ENCODE results near the gene IQSEC1. TPM values are rescaled to one million over a fixed set of nuclear protein-coding genes. Genes with fewer than 3 reads are reported as not detected.

Gene IQSEC1
- total RNA-seq, 2 donors from 2014 or later = 22.7 to 24.5 TPM

GRCh38 chr3:12931273-12931905 lies 141.8 kb downstream of the IQSEC1 start:
- WGBS, 2 experiments (ENCODE audit: insufficient coverage in 1 of 2, insufficient read length in 1 of 2) = 93 to 94% methylated on average over 14 of the region's 14 CpGs
- H3K27ac Mint-ChIP-seq = peak overlapping the region; percentile 69
- H3K4me1 Mint-ChIP-seq = no peaks in the 10 kb centered on the region
- no peaks in the 10 kb centered on the region for H3K27me3 Mint-ChIP-seq (ENCODE audit: insufficient read depth)
- peaks cover 6% of the 10 kb centered on the region for H3K36me3 ChIP-seq (ENCODE audit: control insufficient read depth, insufficient read depth, low read length)
- H3K27ac ChIP-seq (ENCODE audit: low read depth, low read length) = no peak overlapping the region
- no peak overlapping the region for H3K9ac ChIP-seq (ENCODE audit: extremely low read depth, low read length, poor library complexity, severe bottlenecking)
- no peaks in the 10 kb centered on the region for H3K9me3 ChIP-seq (ENCODE audit: control insufficient read depth, low read length)
- H3K4me1 ChIP-seq (ENCODE audit: control insufficient read depth, insufficient read depth, low read length) = no peaks in the 10 kb centered on the region
- DNase-seq = no peak
- no peaks in the 10 kb centered on the region for H3K27me3 ChIP-seq (ENCODE audit: control insufficient read depth, insufficient read depth, low read length, poor library complexity, severe bottlenecking)
- TF ChIP-seq, protein P1, sequence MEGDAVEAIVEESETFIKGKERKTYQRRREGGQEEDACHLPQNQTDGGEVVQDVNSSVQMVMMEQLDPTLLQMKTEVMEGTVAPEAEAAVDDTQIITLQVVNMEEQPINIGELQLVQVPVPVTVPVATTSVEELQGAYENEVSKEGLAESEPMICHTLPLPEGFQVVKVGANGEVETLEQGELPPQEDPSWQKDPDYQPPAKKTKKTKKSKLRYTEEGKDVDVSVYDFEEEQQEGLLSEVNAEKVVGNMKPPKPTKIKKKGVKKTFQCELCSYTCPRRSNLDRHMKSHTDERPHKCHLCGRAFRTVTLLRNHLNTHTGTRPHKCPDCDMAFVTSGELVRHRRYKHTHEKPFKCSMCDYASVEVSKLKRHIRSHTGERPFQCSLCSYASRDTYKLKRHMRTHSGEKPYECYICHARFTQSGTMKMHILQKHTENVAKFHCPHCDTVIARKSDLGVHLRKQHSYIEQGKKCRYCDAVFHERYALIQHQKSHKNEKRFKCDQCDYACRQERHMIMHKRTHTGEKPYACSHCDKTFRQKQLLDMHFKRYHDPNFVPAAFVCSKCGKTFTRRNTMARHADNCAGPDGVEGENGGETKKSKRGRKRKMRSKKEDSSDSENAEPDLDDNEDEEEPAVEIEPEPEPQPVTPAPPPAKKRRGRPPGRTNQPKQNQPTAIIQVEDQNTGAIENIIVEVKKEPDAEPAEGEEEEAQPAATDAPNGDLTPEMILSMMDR (conservative IDR thresholded peaks at IDR 0.05) = peak; percentile 21
- H3K4me3 ChIP-seq (ENCODE audit: low read length) = no peak overlapping the region
- H3K9me3 Mint-ChIP-seq = no peaks in the 10 kb centered on the region
- H3K4me3 Mint-ChIP-seq = no peak overlapping the region
- H3K36me3 Mint-ChIP-seq (ENCODE audit: low read depth) = no peaks in the 10 kb centered on the region

GRCh38 chr3:12929801-12930200 lies 143.4 kb downstream of the IQSEC1 start:
- H3K36me3 ChIP-seq (ENCODE audit: control insufficient read depth, insufficient read depth, low read length) = peaks cover 8% of the 10 kb centered on the region
- Mint-ChIP-seq H3K4me3 (no peak overlapping the region), H3K9me3 (no peaks in the 10 kb centered on the region), H3K4me1 (no peaks in the 10 kb centered on the region), H3K27me3 (ENCODE audit: insufficient read depth) (no peaks in the 10 kb centered on the region), H3K36me3 (ENCODE audit: low read depth) (peaks cover 2% of the 10 kb centered on the region), H3K27ac (peak overlapping the region; percentile 26)
- no peaks in the 10 kb centered on the region for H3K4me1 ChIP-seq (ENCODE audit: control insufficient read depth, insufficient read depth, low read length)
- WGBS, 2 experiments (ENCODE audit: insufficient coverage in 1 of 2, insufficient read length in 1 of 2) = 89 to 97% methylated on average over 6 of the region's 6 CpGs
- no peak overlapping the region for H3K9ac ChIP-seq (ENCODE audit: extremely low read depth, low read length, poor library complexity, severe bottlenecking)
- H3K27me3 ChIP-seq (ENCODE audit: control insufficient read depth, insufficient read depth, low read length, poor library complexity, severe bottlenecking) = no peaks in the 10 kb centered on the region
- no peak overlapping the region for H3K27ac ChIP-seq (ENCODE audit: low read depth, low read length)
- H3K9me3 ChIP-seq (ENCODE audit: control insufficient read depth, low read length) = no peaks in the 10 kb centered on the region
- DNase-seq = no peak
- no peak overlapping the region for H3K4me3 ChIP-seq (ENCODE audit: low read length)
- TF ChIP-seq, protein P1 (conservative IDR thresholded peaks at IDR 0.05) = no peak

DNA sequence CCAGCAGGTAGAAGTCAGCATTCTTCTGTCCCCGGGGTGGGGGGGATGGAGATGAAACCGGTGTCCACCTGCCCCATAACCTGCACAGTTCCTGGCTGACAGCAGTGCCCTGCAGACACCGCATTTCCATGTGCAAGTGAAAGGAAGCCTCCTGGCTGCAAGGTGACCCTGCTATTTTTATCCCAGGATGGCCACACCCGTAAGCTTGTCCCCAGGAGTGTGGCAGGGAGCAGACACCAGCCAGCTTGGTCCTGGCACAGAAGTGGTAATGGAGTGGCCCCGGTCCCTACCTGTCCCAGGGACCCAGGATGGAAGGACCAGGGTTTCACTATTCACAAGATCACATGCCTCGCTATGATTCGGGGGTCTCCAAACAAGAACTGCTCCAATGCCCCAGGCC lies 146.6 kb downstream of the IQSEC1 start:
- WGBS, 2 experiments (ENCODE audit: insufficient coverage in 1 of 2, insufficient read length in 1 of 2) = 91 to 92% methylated on average over 4 to 7 of the region's 7 CpGs
- peaks cover 5% of the 10 kb centered on the region for H3K36me3 ChIP-seq (ENCODE audit: control insufficient read depth, insufficient read depth, low read length)
- Mint-ChIP-seq H3K4me3 (no peak overlapping the region), H3K9me3 (no peaks in the 10 kb centered on the region), H3K27me3 (ENCODE audit: insufficient read depth) (no peaks in the 10 kb centered on the region), H3K4me1 (no peaks in the 10 kb centered on the region), H3K36me3 (ENCODE audit: low read depth) (peaks cover 2% of the 10 kb centered on the region), H3K27ac (no peak overlapping the region)
- no peak overlapping the region for H3K27ac ChIP-seq (ENCODE audit: low read depth, low read length)
- no peak for DNase-seq
- H3K27me3 ChIP-seq (ENCODE audit: control insufficient read depth, insufficient read depth, low read length, poor library complexity, severe bottlenecking) = no peaks in the 10 kb centered on the region
- no peaks in the 10 kb centered on the region for H3K9me3 ChIP-seq (ENCODE audit: control insufficient read depth, low read length)
- H3K4me3 ChIP-seq (ENCODE audit: low read length) = no peak overlapping the region
- no peaks in the 10 kb centered on the region for H3K4me1 ChIP-seq (ENCODE audit: control insufficient read depth, insufficient read depth, low read length)
- no peak overlapping the region for H3K9ac ChIP-seq (ENCODE audit: extremely low read depth, low read length, poor library complexity, severe bottlenecking)
- TF ChIP-seq, protein P1 (conservative IDR thresholded peaks at IDR 0.05) = no peak
